Peyer's patch (tissue), 4 donors: ENCODE results near the gene PWWP2B. TPM values are rescaled to one million over a fixed set of nuclear protein-coding genes. Genes with fewer than 3 reads are reported as not detected.
"Not testable (repeated sequence)": the region's sequence is repeated elsewhere in the genome, so short reads cannot be mapped to it uniquely, and the experiment has no call there.

Experiments used
- DNase-seq, 3 donors: peaks; one replicate each; pipeline ENCODE4 v3.0.0-alpha.2; 2017 to 2019
- H3K27ac ChIP-seq, 4 donors: fragments of 200-600 bp; sonication (generic); one replicate each; pipeline ENCODE4 v1.5.1; 2016 to 2019
- H3K27me3 ChIP-seq, 2 donors: fragments of 200-600 bp; sonication (generic); one replicate each; pipeline ENCODE4 v1.5.1; 2019
- H3K36me3 ChIP-seq, 3 donors: fragments of 200-600 bp; sonication (generic); one replicate each; pipeline ENCODE4 v1.5.1; 2016 to 2019
- H3K4me1 ChIP-seq, 4 donors: fragments of 200-600 bp; sonication (generic); one replicate each; pipeline ENCODE4 v1.5.1; 2016 to 2019
- H3K4me3 ChIP-seq, 4 donors: fragments of 200-600 bp; sonication (generic); 1 replicate in 3 of 4; 2 replicates in 1 of 4; pipeline ENCODE4 v1.5.1; 2016 to 2019; ENCODE audit warnings: mild to moderate bottlenecking in 1 of 4
- H3K9me3 ChIP-seq, 4 donors: fragments of 200-600 bp; sonication (generic); one replicate each; pipeline ENCODE4 v1.5.1; 2016 to 2019; ENCODE audit warnings: mild to moderate bottlenecking in 1 of 4
- POLR2A ChIP-seq, 2 donors: fragments of 450-650 bp; IDR thresholded peaks; one replicate each; pipeline ENCODE4 v1.5.1; 2017; ENCODE audit warnings: antibody characterized with exemption in 2 of 2, mild to moderate bottlenecking in 2 of 2, moderate library complexity in 2 of 2
- total RNA-seq, 4 donors: library from RNA; depleted of rRNA; stranded (reverse); fragments of >200 nt; gene quantifications; one replicate each; pipeline ENCODE4 v1.1.0, GENCODE V29; 2016
- TF ChIP-seq, protein P1 (sequence below), 6 experiments: fragments of 450-650 bp in 4 of 6; fragments of 200-600 bp in 2 of 6; sonication (generic) in 1 of 6; IDR thresholded peaks; one replicate each; pipeline ENCODE4 v1.5.1; 2017 to 2019; ENCODE audit warnings: antibody characterized with exemption in 6 of 6, mild to moderate bottlenecking in 3 of 6, moderate library complexity in 1 of 6

The PWWP2B gene
- total RNA-seq, 4 donors from 2014 or later = 11.4 to 19.2 (median 15.1) TPM

DNA sequence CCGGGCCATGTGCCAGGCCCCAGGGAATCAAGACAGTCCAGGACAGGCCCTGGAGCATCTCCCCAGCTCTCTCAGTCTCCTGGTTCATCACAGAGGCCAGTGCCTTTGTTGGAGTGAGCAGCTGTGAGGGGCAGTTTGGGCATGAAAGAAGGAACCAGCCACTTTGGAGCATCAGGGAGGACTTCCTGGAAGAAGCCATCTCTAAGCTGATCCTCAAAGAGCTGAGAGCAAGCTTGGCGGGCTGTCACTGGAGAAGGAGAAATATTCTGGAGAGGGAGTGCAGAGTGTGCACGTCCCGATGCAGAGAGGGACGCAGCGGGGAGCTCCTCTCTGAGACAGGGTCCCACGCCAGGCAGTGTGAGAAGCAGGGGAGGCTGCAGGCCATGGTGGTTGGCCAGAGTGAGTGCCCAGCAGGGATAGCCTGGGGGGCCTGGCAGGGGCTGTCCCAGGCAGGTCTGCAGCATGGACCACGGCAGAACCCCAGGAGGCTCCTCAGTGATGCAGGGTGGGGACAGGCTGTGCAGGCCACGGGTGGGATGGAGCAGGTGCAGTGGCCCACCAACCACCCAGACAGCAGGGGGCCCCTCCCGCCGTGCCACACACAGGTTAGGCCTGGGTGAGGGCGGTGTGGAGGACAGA, 34.7 kb downstream of the PWWP2B start:
- H3K27ac ChIP-seq = no peak overlapping the region
- H3K4me3 ChIP-seq = no peak overlapping the region
- no peak for TF ChIP-seq POLR2A (IDR thresholded peaks at IDR 0.05)
- TF ChIP-seq, protein P1, sequence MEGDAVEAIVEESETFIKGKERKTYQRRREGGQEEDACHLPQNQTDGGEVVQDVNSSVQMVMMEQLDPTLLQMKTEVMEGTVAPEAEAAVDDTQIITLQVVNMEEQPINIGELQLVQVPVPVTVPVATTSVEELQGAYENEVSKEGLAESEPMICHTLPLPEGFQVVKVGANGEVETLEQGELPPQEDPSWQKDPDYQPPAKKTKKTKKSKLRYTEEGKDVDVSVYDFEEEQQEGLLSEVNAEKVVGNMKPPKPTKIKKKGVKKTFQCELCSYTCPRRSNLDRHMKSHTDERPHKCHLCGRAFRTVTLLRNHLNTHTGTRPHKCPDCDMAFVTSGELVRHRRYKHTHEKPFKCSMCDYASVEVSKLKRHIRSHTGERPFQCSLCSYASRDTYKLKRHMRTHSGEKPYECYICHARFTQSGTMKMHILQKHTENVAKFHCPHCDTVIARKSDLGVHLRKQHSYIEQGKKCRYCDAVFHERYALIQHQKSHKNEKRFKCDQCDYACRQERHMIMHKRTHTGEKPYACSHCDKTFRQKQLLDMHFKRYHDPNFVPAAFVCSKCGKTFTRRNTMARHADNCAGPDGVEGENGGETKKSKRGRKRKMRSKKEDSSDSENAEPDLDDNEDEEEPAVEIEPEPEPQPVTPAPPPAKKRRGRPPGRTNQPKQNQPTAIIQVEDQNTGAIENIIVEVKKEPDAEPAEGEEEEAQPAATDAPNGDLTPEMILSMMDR (IDR thresholded peaks at IDR 0.05) = no peak
- H3K9me3 ChIP-seq = no peaks in the 10 kb centered on the region
- no peaks in the 10 kb centered on the region for H3K36me3 ChIP-seq
- peaks cover 0 to 5% (median 0%) of the 10 kb centered on the region in 4 donors for H3K4me1 ChIP-seq
- no peaks in the 10 kb centered on the region for H3K27me3 ChIP-seq
- no peak for DNase-seq

DNA sequence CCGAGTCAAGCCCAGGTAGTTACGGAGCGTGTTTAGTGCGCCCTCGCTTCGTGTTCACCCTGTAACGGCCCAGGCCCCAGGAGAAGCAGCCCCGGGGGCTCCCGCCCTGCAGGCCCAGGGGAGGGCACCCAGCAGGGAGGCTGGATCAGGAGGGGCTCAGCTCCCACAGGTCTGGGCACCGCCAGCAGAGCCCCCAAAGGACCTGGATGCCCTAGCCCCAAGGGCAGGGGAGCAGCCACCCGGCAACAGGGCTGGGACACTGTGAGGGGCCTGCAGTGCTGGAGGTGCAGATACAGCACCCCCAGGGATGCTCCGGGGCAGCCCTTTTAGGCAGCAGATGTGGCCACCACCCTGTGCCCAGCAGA, 35.2 kb downstream of the PWWP2B start:
- no peak for DNase-seq
- Histone ChIP-seq H3K9me3 (no peaks in the 10 kb centered on the region), H3K27ac (no peak overlapping the region), H3K36me3 (no peaks in the 10 kb centered on the region), H3K4me1 (peaks cover 0 to 5% (median 0%) of the 10 kb centered on the region in 4 donors), H3K4me3 (no peak overlapping the region), H3K27me3 (no peaks in the 10 kb centered on the region)
- no peak for TF ChIP-seq POLR2A (IDR thresholded peaks at IDR 0.05)
- TF ChIP-seq, protein P1 (IDR thresholded peaks at IDR 0.05) = no peak

DNA sequence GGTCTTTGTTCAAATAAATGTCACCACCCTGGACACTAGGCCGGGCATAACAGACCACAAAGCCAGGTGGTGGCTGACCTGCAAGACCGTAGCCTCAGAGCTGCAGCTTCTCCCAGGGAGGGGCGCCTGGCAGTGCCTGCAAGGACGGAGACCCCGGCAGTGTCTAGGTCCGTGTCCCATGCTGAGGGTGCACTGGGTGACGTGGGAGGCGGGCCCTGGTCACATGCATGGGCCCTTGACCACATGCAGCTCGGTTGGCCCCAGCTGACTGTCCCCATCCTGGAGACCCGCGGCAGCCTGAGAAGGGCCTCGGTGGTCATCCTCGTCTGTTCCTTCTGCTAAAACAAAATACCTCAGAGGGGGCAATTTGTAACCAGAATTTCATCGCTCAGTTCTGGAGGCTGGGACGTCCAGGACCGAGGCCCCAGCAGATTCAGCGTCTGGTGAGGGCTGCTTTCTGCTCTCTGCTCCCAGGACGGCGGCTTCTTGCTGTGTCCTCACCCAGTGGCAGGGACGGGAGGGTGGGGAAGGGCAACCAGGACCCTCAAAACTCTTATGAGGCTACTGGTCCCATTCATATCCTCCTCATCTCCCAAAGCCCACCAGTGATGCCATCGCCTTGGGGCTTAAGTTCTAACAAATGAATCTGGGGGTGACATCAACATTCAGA, 36.8 kb downstream of the PWWP2B start:
- no peak overlapping the region for H3K4me3 ChIP-seq
- H3K27me3 ChIP-seq = no peaks in the 10 kb centered on the region
- H3K36me3 ChIP-seq = no peaks in the 10 kb centered on the region
- peaks cover 0 to 5% (median 0%) of the 10 kb centered on the region in 4 donors for H3K4me1 ChIP-seq
- TF ChIP-seq, protein P1 (IDR thresholded peaks at IDR 0.05) = no peak
- H3K9me3 ChIP-seq = no peaks in the 10 kb centered on the region
- H3K27ac ChIP-seq = no peak overlapping the region
- no peak for DNase-seq

DNA sequence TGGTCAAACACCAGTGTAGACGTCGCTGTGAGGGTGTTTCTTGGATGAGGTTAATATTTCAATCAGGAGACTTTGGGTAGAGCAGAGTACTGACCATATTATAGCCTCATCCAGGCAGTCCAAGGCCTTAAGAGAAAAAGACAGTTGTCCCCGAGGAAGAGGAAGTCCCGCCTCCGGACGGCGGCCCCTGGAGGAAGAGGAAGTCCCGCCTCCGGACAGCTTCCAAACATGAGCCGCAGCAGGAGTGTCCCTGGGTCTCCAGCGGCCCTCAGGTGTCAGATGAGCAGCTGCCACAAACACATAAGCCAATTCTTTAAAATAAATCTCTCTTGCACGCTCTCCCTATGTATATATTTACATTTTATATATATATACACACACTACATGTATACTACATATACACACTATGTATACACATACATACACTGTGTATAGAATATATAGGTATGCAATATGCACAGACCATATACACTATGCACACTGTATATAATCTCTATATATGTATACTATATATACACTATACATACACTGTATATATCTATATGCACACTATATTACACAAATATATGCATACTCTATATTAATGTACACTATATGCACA, 37.5 kb downstream of the PWWP2B start:
- H3K36me3 ChIP-seq = no peaks in the 10 kb centered on the region
- H3K4me3 ChIP-seq = no peak overlapping the region
- DNase-seq = peak in 2 of 3 donors; percentile 75 to 83
- TF ChIP-seq, protein P1 (IDR thresholded peaks at IDR 0.05) = no peak
- TF ChIP-seq POLR2A (IDR thresholded peaks at IDR 0.05) = no peak
- H3K27me3 ChIP-seq = no peaks in the 10 kb centered on the region
- peaks cover 0 to 5% (median 0%) of the 10 kb centered on the region in 4 donors for H3K4me1 ChIP-seq
- H3K9me3 ChIP-seq = no peaks in the 10 kb centered on the region
- H3K27ac ChIP-seq = no peak overlapping the region

DNA sequence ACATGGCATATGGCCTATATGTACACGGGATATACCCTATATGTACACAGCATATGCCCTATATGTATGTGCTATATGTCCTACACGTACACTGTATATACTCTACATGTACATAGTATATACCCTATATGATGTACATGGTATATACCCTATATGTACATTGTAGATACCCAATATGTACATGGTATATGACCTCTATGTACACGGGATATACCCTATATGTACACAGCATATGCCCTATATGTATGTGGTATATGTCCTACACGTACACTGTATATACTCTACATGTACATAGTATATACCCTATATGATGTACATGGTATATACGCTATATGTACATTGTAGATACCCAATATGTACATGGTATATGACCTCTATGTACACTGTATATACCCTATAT, 38.3 kb downstream of the PWWP2B start:
- not testable (repeated sequence) for H3K4me3 ChIP-seq, H3K27ac ChIP-seq, H3K36me3 ChIP-seq, H3K27me3 ChIP-seq, H3K9me3 ChIP-seq, H3K4me1 ChIP-seq, DNase-seq

DNA sequence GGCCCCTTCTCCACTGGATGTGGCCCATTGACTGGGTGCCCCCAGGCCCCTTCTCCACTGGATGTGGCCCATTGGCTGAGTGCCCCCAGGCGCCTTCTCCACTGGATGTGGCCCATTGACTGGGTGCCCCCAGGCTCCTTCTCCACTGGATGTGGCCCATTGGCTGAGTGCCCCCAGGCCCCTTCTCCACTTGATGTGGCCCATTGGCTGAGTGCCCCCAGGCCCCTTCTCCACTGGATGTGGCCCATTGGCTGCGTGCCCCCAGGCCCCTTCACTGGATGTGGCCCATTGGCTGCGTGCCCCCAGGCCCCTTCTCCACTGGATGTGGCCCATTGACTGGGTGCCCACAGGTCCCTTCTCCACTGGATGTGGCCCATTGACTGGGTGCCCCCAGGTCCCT, 39.1 kb downstream of the PWWP2B start:
- H3K9me3 ChIP-seq, DNase-seq: not testable (repeated sequence)

More for the DNA sequence above, 39.1 kb downstream of the PWWP2B start:
- not testable (repeated sequence) for H3K27ac ChIP-seq, H3K27me3 ChIP-seq, H3K36me3 ChIP-seq, H3K4me3 ChIP-seq, H3K4me1 ChIP-seq
